Stimulated activated CD4-positive, alpha-beta T cell treated with anti-CD3 and anti-CD28 coated beads, TNF-alpha, amount 100 ng/mL, for 4 hours (primary cell): ENCODE measurements around the gene RNF130.

Source experiments
- DNase-seq, 3 experiments: peaks; one replicate each; pipeline ENCODE4 v3.0.0-alpha.2; 2020; ENCODE audit warnings: low read depth in 3 of 3

The RNF130 gene

GRCh38 chr5:180056153-180056552 lies 15.4 kb downstream of the RNF130 start:
- no peak for DNase-seq

GRCh38 chr5:180054226-180054625 lies 17.3 kb downstream of the RNF130 start:
- DNase-seq, result no peak

- no peak for DNase-seq
Measured at GRCh38 chr5:180053061-180053602, 18.4 kb downstream of the RNF130 start.

GRCh38 chr5:180052211-180052818 lies 19.2 kb downstream of the RNF130 start:
- no peak for DNase-seq

DNA sequence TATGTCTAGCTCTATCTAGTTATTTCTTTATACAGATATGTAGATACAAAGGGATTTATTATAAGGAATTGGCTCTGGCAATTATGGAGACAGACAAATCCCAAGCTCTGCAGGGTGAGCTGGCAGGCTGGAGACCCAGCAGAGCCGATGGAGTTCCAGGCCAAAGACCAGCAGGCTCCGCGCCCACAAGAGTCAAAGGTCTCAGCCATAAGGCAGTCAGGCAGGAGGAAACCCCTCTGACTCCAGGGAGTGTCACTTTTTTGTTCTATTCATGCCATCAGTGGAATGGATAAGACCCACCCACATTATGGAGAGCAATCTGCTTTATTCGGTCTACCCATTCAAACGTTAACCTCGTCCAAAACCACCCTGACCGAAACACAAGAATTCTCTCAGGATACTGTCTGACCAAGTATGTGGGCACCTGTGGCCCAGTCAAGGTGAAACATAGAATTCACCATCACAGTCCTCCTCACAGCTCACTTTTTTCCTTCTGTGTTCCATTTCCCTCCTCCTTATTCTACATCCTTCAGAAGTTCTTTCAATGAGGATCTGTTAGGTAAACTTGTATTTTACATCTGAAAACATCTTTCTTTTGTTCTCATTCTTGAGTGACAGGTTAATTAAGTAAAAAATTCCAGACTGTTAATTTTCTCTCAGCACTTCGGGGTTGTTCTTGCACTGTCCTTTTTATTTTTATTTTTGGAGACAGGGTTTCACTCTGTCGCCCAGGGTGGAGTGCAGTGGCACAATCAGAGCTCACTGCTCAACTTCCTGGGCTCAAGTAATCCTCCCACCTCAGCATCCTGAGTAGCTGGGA lies 21.2 kb downstream of the RNF130 start:
- no peak for DNase-seq

DNA sequence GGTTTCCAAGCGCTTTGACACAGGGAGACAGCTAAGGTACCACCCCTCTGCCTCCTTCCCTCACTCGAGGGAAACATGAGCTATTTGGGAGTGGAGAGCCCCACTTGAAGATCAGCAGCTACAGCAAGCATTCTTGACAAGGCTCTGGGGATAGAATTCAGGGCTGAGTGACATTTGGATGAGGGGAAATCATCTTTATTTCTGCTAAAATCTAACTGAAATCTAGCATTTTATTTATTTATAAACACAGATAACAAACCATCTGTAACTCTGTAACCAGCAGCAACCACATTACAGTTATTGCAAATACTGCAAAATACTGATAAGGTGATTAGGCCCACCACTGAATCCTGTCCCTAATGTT lies 22.4 kb downstream of the RNF130 start:
- no peak for DNase-seq

- no peak for DNase-seq
Measured at GRCh38 chr5:180047667-180048066, 23.9 kb downstream of the RNF130 start.

DNA sequence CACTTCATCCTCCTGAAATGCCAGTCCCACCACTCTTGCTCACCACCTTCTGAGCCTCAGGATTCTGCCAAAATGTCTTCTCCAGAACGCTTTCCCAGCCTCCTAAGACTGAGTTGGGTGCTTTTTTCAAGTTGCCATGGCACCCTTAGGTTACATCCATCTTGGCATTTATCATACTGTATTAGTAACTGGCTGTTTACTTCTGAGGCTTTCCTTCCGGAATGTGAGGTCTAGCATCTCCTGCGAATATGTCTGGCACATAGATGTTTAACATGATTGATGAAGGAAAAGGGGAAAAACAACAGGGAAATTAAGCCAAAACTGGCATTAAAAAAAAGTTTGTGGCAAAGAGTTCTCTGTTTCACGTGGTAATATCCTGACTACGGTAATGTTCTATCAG lies 24.9 kb downstream of the RNF130 start:
- DNase-seq, result no peak

GRCh38 chr5:180045889-180046499 lies 25.6 kb downstream of the RNF130 start:
- no peak for DNase-seq

- DNase-seq, result no peak
Measured at GRCh38 chr5:180043377-180043776, 28.2 kb downstream of the RNF130 start.

- DNase-seq, result no peak
Measured at GRCh38 chr5:180041301-180042274, 30.0 kb downstream of the RNF130 start.

GRCh38 chr5:180040287-180041214 lies 31.0 kb downstream of the RNF130 start:
- no peak for DNase-seq

DNA sequence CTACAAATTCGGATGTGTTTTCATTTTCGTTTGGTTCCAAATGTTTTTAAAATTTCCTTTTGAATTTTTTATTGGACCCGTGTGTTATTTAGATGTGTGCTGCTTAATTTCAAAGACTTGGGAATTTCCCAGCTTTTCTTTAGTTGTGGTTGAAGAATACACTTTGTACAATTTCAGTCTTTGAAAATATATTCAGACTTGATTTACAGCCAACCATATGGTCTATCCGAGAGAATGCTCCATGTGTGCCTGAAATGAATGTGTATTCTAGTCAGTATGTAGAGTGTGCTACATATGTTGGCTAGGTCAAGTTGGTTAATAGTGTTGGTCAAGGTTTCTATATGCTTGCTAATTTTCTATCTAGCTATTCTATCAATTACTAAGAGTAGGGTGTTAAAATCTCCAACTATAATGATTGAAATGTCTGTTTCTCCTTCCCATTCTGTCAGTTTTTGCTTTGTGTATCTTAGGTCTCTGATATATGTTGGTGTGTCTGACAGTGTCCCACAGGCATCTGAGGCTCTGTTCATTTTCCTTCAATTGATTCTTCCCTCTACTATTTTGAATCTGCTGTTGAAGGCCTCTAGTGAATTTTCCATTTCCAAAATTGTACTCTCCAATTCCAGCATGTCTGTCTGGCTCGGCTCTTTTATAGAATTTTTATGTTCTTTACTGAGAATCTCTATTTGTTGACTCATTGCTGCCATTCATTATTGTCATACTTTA lies 36.2 kb downstream of the RNF130 start:
- DNase-seq, result no peak

GRCh38 chr5:180034564-180034963 lies 37.0 kb downstream of the RNF130 start:
- no peak for DNase-seq

GRCh38 chr5:180027459-180028089 lies 44.0 kb downstream of the RNF130 start:
- no peak for DNase-seq

GRCh38 chr5:180026734-180027458 lies 44.7 kb downstream of the RNF130 start:
- no peak for DNase-seq

DNA sequence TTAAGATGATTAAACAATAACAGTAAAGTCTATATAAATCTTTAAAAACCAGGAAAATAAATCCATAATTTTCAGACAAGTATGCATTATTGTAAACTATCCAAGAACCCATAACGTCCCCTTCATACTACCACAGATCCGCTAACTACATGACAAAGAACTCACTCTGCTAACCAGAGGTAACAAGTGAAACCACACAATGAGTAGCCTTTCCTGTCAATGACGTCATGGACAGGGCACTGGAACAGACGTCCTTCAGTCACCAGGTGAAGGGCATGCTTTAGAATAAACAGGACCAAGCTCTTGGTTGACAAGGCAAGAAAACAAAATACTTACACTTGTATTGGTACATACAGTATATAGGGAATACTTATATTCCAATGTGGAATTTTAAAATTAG lies 45.2 kb downstream of the RNF130 start:
- DNase-seq, result no peak

- DNase-seq, result no peak
Measured at GRCh38 chr5:180021900-180022299, 49.7 kb downstream of the RNF130 start.

GRCh38 chr5:180020176-180020575 lies 51.4 kb downstream of the RNF130 start:
- DNase-seq, result no peak
